Measurements from ENCODE around the gene DCBLD2.

DCBLD2 gene

DNA sequence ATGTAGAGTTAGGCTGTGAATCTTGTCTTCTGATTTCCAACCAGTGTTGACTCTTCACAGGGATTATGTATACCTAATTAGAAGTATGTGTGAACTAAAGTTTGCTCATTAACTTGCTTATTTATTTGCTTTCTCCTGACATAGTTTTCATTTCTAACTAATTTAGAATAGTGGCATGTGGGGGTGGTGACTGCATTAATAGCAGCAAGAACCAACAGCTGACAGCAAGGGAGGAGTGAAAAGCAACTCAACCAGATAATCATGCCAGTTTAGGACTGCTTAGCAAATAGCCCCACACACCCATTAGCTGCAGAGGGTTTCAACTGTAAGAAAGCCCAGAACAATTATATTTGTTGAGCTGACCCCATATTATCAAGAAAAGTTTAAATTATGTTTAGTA lies 134.6 kb downstream of the DCBLD2 start:
- DNase-seq (ENCODE audit: low read depth), result no peak

DNA sequence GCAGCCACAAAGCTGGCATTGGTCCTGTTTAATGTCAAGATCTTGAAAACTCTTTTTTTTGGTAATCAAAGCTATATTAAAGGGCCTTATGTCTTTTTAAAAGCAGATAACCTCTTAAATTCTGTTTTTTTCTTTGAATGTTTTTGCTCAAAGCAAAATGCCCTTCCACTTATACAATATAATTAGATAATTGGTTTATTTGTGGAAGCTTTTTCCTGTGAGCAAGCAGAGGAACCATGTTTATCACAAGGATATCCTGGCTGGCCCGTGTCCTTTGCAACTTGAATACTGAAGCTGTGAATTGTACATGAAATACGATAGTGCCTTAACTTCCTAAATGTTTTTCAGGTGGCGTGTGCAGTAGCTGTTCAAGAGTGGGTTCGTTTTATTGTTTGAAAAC lies 135.8 kb downstream of the DCBLD2 start:
- DNase-seq (ENCODE audit: low read depth), result no peak

DNA sequence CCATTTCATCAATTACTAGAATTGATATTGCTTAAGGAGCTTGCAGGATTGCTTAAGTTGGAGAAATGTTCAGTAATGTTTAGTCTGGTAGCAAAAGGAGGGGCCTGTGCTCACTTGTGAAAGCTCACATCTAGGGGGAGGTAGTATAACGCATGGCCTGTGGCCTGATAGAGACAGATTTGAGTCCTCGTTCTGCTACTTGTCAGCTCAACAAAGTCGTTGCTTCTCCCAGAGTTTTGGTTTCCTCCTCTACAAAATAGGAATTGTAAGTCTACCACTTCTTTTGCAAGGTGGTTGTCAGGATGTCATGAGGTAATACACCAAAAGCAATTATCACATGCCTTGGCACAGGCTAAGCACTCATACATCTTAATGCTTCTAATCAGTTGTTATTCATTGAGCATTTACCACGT lies 137.0 kb downstream of the DCBLD2 start:
- DNase-seq (ENCODE audit: low read depth), result no peak

- DNase-seq (ENCODE audit: low read depth), result no peak
These were observed 137.6 kb downstream of the DCBLD2 start for GRCh38 chr3:98763819-98764418.

DNA sequence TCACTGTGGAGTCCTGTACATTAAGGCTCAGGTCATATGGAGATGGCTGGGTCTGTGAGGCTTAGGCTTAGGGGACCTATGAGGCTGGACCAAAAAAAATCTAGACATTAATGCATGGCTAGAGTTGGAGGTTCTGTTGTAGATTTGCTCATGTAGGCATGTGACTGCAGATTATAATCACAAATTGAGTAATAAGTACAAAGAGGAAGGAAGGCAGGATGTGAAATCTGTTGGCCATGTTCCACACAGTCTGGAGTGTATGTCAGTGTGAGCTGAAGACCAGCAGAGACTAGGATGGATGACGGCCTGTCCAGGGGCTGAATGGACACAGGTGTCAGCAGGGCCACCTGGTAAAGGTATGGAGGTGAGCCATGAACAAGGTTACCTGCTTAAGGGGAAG lies 138.4 kb downstream of the DCBLD2 start, which contains the start of gene ST3GAL6:
Gene ST3GAL6, plus strand, starts transcription at position 265 of the 400 bp plus-strand sequence. CDS start 5,101 bp downstream, outside the sequence.
- no peak for DNase-seq (ENCODE audit: low read depth)

DNA sequence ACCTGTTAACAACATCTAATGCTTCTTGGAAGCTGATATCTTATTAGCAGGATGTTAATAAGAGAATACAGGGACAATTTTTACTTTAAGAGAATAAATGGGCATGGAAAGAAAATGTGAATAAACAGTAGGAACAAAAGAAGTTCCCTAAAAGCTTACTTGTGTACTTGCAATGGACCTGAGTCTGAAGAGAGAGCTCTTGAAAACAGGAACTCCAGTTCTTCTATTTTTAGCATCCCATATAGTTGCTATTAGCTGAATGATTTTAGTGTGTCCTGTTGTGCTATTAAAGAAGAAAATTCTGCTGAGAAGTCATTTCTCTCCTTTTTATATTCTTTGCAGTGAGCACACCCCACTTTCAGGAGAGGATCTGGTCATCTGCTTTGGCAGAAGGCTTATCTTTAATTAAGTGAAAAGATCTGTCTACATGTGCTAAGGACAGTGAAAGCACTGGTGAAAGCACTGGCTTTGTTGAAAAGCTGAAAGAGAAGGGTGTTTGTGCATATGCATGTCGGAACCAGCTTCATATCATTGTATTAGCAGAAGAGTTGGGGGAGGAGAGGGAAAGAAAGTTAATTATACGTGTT lies 139.8 kb downstream of the DCBLD2 start:
- no peak for DNase-seq (ENCODE audit: low read depth)

DNA sequence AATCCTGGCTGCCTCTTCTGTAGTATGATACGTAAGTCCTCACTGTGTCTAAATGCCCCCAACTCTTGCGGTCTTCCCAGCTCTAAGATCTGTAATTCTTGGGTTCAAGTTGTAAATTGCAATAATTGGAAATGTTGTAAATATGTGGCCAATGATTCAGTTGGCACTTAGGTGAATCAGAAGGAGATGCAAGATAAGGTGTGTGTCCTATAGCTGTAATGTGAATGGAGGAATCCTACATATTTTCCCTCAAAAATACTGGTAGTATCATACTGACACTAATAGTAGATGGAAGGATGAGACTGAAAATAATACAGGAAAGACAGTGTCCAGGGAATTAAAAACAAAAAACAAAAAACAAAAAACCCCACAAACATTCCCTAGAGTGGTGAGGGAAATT lies 141.9 kb downstream of the DCBLD2 start:
- DNase-seq (ENCODE audit: low read depth), result no peak

DNA sequence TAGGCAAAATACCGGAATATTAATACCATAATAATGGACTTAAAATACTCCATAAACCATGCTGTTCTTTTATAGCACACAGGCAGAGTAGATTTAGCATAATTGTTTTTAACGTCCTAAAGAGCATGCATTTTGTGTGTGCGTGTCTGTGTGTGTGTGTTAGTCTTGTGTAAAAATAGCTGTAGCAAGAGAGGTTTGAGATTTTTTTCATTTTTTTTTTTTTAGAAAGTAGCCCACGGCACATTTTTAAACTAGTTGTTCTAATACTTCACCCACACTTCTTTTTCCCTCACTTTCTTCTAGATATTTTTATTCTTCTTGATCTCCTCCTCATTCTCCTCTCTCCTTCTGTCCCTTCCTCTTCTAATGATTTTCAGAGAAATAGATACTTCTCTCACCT lies 145.9 kb downstream of the DCBLD2 start:
- no peak for DNase-seq (ENCODE audit: low read depth)

DNA sequence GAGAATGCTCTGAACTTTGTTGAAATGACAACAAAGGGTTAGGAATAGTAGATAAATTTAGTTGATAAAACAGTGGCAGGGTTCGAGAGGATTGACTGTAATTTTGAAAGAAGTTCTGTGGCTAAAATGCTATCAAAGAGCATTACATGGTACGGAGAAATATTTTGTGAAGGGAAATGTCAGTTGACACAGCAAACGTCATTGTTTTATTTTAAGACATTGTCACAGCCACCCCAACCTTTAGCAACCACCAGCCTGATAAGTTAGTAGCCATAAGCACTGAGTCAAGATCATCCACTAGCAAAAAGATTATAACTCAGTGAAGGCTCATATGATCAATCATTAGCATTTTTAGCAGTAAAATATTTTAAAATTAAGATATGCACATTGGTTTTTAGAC lies 147.0 kb downstream of the DCBLD2 start:
- DNase-seq (ENCODE audit: low read depth), result no peak

DNA sequence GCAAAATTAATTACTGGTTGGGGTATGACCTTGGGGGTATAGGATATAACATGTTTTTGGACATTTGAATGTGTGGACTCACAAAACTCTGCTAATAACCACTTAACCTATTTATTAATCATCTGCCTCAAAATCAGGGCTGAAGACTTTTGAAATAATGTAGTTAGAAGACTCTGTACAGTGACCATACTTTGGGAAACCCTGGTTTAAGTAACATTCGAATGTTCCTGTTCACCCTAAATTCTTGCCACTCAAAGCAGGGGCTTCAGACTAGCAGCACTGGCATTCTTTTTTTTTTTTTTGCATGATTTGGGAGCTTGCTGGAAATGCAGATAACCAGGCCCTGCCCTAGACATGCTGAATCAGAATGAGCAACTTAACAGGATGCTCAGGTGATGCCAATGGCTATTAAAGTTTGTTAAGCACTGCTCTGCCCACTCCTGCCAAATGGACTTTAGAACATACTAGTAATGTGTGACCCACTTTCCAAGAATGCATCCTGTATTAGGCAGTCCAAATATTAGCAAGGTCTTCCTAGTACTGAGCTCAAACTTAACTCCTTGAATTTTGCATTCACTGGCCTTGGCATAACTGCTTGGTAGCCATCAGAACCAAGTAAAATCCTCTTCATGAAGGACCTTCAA lies 151.1 kb downstream of the DCBLD2 start:
- no peak for DNase-seq (ENCODE audit: low read depth)

DNA sequence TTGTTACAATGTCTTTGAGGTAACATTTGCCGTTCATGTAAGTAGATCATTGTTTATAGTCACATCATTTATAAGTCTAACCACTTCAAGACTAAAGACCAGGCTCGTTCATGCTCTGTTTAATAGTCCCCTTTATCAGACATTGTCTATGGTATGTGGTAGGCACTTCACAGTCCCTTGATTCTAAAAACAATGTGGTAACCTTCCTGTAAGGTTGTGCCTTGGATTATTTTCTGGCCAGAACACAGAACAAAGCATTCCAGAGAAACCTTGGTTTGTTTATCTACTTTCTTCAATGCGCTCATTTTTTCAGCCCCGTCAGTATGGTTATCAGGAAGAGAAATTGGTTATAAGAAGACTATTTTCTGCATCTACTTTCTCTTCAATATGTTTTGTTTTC lies 154.6 kb downstream of the DCBLD2 start:
- no peak for DNase-seq (ENCODE audit: low read depth)

GRCh38 chr3:98746122-98746521 lies 155.4 kb downstream of the DCBLD2 start:
- no peak for DNase-seq (ENCODE audit: low read depth)
